Right cardiac atrium (tissue), 5 donors: ENCODE measurements around the gene AMOTL1. TPM values are rescaled to one million over a fixed set of nuclear protein-coding genes. Genes with fewer than 3 reads are reported as not detected.

Experiments used
- ATAC-seq, 2 donors: fragments of 200-7000 bp; cut with Tn5 transposase; one replicate each; pipeline versions ENCODE4 v1.8.0 to v1.9.1; 2020; ENCODE audit warnings: moderate library complexity in 2 of 2, mild to moderate bottlenecking in 1 of 2
- DNase-seq, 3 donors: peaks; one replicate each; pipeline ENCODE4 v3.0.0-alpha.2; 2020
- H3K27ac ChIP-seq: one replicate; pipeline ENCODE4 v1.5.1; 2013; ENCODE audit warnings: mild to moderate bottlenecking, low read length, control low read depth, moderate library complexity
- H3K27me3 ChIP-seq: one replicate; pipeline ENCODE4 v1.6.1; 2013; ENCODE audit not compliant: control insufficient read depth, insufficient read depth
- H3K4me1 ChIP-seq: one replicate; pipeline ENCODE4 v1.6.1; 2013; ENCODE audit warnings: low read length; ENCODE audit not compliant: control insufficient read depth, insufficient read depth
- H3K4me3 ChIP-seq: one replicate; pipeline ENCODE4 v1.5.1; 2013; ENCODE audit warnings: low read length, control low read depth
- H3K9me3 ChIP-seq: one replicate; pipeline ENCODE4 v1.6.1; 2013; ENCODE audit warnings: low read length; ENCODE audit not compliant: control insufficient read depth
- WGBS: extraction: QIAGEN DNeasy Blood & Tissue Kit; methylation state at CpG from one replicate; pipeline ENCODE4 v1.1.7; 2013; 5-methylcytosine and 5-hydroxymethylcytosine counted together
- intact Hi-C, 4 donors: fragments of 100-400 bp; cut with DNase I; formaldehyde crosslinking; loops; one replicate each; pipeline versions ENCODE4 v1.11.0 to v1.14.0; 2022 to 2023
- polyA plus RNA-seq: library from polyadenylated mRNA; stranded (reverse); fragments of 200-250 nt; gene quantifications from one replicate; pipeline ENCODE4 v1.2.3, GENCODE V29; 2013
- total RNA-seq, 4 donors: library from RNA; stranded (reverse); fragmentation: NEBNext Ultra II Directional; extraction: Animal tissue kit (Norgen Biotek cat#: 25700); gene quantifications; one replicate each; pipeline ENCODE4 v1.2.1, GENCODE V29; 2021
- donor health status: healthy with polysubstance abuse.
- donor health status: DM: no; HTN: yes; CAD: no.
- donor health status: DM: no; HTN: no; CAD: no.
- donor health status: DM: no; HTN: yes; CAD: no; lungs with severe emphysema.
- donor health status: DM: yes; HTN: yes; CAD: no.

AMOTL1 gene
- total and polyA plus RNA-seq, 5 donors = 15.2 to 84.1 (median 54.5) TPM

DNA sequence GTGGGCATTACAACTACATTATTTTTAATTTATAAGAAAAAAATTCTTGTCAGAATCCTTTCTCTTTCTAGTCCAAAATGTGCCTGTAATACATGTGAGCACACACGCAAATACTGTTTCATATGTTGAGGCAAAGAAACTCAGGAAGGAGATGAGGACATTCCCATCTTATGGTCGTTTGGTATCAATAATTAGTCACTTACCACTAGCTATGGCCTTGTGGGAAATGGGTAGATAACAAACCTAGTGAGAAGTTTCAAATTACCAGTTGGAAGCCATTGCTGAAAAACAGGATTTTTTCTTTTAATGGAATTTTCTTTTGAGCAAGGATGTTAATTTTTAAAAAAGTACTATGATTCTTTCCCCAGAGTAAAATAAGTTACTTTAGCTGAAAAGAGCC, 25.7 kb downstream of the AMOTL1 start:
- DNase-seq (no peak), ATAC-seq (no peak)
- WGBS = 40% methylated on average over 2 of the region's 2 CpGs
- Histone ChIP-seq H3K4me3 (no peak overlapping the region), H3K9me3 (no peaks in the 10 kb centered on the region), H3K4me1 (peaks cover 30% of the 10 kb centered on the region), H3K27me3 (no peaks in the 10 kb centered on the region), H3K27ac (peak overlapping the region; percentile 94)
- intact Hi-C loops = loop anchor here in 2 of 4 donors (5.0 to 10.0 kb wide), 2 partner anchors 43 to 61 kb away; no protein-coding TSS in a partner anchor

DNA sequence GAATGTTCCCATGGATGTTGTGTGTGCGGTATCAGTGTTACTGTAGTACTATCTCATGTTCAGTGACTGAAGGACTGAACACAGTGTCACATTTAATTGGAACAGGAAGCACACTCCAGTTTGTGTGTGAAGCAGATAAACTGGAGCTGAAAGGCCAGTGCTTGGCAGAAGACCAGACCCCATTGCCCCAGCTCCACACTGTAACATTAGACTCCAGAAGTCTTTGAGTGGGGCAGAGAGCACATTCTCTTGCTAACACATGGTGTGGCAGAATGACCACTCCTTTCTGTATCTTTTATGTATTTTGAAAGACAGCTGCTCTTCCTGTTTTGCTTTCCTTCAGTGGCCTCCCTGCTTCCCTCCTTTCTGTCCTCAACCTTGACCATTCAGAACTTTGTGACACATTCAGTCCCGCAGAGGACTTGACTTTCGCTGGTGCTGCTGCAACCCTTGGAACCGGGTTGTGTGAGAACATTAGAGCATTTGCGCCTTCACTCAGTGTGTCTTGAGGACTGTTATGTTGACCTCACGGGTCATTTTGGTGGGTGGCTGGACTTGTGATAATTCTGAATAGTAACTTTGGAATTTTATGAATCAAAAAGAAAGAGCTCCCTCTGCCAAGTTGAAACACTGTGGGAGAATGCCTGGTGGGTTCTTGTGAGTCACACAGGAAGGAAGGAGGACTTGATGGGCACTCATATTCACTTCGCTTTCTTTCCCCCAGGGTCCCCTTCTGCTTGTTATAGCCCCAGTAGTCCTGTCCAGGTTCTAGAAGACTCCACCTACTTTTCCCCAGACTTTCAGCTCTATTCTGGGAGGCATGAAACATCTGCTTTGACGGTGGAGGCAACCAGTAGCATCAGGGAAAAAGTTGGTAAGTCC, 26.4 kb downstream of the AMOTL1 start:
- intact Hi-C loops = loop anchor here in 2 of 4 donors (5.0 to 10.0 kb wide), 2 partner anchors 43 to 60 kb away; no protein-coding TSS in a partner anchor
- ATAC-seq (peak; percentile 88 to 93), DNase-seq (peak; percentile 81 to 89 (median 83))
- Histone ChIP-seq H3K9me3 (no peaks in the 10 kb centered on the region), H3K27ac (peak overlapping the region; percentile 94), H3K4me1 (peaks cover 24% of the 10 kb centered on the region), H3K27me3 (no peaks in the 10 kb centered on the region), H3K4me3 (no peak overlapping the region)
- 21% methylated on average over 8 of the region's 8 CpGs for WGBS

DNA sequence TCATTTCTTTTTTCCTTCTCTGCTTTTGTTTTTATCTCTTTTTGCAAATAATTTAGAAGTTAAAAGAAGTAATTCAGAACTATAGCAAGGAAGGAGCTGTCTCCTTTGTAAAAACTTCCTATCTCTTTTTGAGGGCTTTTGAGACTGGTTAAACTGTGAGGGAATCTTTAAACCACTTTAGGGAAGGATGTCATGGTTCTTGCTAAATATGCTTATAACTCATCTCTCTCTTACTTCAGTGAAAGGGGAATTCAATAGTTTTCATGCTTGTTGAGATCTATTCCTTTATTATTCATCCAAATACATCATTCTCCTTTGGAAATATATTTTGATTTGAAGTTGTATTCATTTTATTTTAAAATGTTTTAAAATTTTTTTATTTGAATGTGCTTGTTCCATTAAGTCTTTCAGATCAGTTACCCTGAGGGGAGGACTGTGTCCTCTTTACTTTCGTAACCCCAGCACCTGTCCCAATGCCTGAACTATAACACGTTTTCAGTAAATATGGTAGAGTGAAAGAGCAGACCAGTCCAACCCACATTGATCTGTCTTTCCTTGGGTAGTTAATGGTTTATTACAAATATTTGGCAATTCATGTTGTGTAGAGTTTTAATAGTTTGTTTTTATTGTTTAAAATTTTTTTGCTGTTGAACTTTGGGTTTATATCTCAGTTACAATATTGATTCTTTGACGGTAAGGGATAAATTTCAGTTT, 27.5 kb downstream of the AMOTL1 start:
- peaks cover 22% of the 10 kb centered on the region for H3K4me1 ChIP-seq
- DNase-seq = no peak
- intact Hi-C loops = loop anchor here in 1 of 4 donors (10.0 kb wide), 1 partner anchor 59 kb away; no protein-coding TSS in a partner anchor
- 89% methylated on average over 3 of the region's 3 CpGs for WGBS
- ATAC-seq = no peak
- H3K27ac ChIP-seq = no peak overlapping the region
- H3K4me3 ChIP-seq = no peak overlapping the region
- H3K9me3 ChIP-seq = no peaks in the 10 kb centered on the region
- H3K27me3 ChIP-seq = no peaks in the 10 kb centered on the region

GRCh38 chr11:94796190-94796580, 28.0 kb downstream of the AMOTL1 start:
- no peak for ATAC-seq
- H3K27me3 ChIP-seq = no peaks in the 10 kb centered on the region
- no peak overlapping the region for H3K4me3 ChIP-seq
- 69% methylated on average over 2 of the region's 2 CpGs for WGBS
- peak overlapping the region; percentile 43 for H3K27ac ChIP-seq
- peaks cover 24% of the 10 kb centered on the region for H3K4me1 ChIP-seq
- no peak for DNase-seq
- no peaks in the 10 kb centered on the region for H3K9me3 ChIP-seq
- intact Hi-C loops = loop anchor here in 1 of 4 donors (10.0 kb wide), 1 partner anchor 59 kb away; no protein-coding TSS in a partner anchor

DNA sequence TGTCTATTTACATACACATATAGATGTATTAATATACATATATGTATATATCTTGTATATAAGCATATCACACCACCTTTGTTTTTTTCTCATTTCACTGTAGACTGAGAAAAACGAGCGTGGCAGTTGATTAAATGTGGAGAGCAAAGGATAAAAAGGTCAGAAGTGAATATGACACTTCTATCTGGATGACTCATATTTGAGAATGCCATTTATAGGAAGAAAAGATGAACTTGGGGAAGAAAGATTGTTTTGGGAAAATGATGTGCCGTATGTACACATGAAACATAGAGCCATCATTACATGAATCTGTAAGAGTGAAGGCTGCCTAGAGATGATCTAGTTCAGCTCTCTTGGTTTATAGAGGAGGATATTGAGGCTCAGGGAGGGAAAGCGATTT, 28.7 kb downstream of the AMOTL1 start:
- Histone ChIP-seq H3K27ac (no peak overlapping the region), H3K4me1 (peaks cover 28% of the 10 kb centered on the region), H3K4me3 (no peak overlapping the region), H3K9me3 (no peaks in the 10 kb centered on the region), H3K27me3 (no peaks in the 10 kb centered on the region)
- WGBS = 64% methylated on average over 4 of the region's 4 CpGs
- DNase-seq (no peak), ATAC-seq (no peak)
- intact Hi-C loops = loop anchor here in 1 of 4 donors (10.0 kb wide), 1 partner anchor 58 kb away; no protein-coding TSS in a partner anchor

DNA sequence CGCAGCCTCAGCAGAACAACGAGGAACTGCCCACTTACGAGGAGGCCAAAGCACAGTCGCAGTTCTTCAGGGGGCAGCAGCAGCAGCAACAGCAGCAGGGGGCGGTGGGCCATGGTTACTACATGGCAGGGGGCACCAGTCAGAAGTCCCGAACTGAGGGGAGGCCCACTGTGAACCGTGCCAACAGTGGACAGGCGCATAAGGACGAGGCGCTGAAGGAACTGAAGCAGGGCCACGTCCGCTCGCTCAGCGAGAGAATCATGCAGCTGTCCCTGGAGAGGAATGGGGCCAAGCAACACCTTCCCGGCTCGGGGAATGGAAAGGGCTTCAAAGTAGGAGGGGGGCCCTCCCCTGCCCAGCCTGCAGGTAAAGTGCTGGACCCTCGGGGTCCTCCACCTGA, 31.6 kb downstream of the AMOTL1 start:
- 85% methylated on average over 17 of the region's 17 CpGs for WGBS
- peaks cover 26% of the 10 kb centered on the region for H3K4me1 ChIP-seq
- H3K4me3 ChIP-seq = no peak overlapping the region
- intact Hi-C loops = loop anchor here in 1 of 4 donors (10.0 kb wide), 1 partner anchor 55 kb away; no protein-coding TSS in a partner anchor
- peak overlapping the region; percentile 25 for H3K27ac ChIP-seq
- DNase-seq (peak in 1 of 3 donors; percentile 47), ATAC-seq (no peak)
- H3K9me3 ChIP-seq = no peaks in the 10 kb centered on the region
- no peaks in the 10 kb centered on the region for H3K27me3 ChIP-seq

DNA sequence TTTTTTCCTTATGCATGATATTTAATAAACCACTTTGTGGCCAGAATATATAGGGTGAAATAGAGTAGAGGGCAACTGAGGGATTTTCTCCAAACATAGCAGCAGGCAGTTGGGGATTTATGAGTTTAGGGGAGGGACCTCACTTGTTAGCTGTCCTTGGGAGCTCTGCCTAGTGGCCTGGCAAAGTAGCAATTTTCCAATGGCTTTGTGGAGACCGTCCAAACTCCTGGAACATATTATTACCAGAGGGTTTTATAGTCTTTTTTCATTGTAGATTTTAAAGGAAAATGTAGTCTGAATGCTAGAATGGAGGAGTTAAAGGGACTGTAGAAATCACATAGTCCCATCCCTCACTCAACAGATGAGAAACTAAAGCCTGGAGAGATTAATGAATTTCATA, 32.3 kb downstream of the AMOTL1 start:
- Histone ChIP-seq H3K27me3 (no peaks in the 10 kb centered on the region), H3K9me3 (no peaks in the 10 kb centered on the region), H3K4me3 (no peak overlapping the region), H3K4me1 (peaks cover 26% of the 10 kb centered on the region), H3K27ac (peak overlapping the region; percentile 85)
- DNase-seq = peak; percentile 61 to 79 (median 74)
- 26% methylated on average over 1 of the region's 1 CpG for WGBS
- peak; percentile 42 to 73 for ATAC-seq
- intact Hi-C loops = no loop called here

DNA sequence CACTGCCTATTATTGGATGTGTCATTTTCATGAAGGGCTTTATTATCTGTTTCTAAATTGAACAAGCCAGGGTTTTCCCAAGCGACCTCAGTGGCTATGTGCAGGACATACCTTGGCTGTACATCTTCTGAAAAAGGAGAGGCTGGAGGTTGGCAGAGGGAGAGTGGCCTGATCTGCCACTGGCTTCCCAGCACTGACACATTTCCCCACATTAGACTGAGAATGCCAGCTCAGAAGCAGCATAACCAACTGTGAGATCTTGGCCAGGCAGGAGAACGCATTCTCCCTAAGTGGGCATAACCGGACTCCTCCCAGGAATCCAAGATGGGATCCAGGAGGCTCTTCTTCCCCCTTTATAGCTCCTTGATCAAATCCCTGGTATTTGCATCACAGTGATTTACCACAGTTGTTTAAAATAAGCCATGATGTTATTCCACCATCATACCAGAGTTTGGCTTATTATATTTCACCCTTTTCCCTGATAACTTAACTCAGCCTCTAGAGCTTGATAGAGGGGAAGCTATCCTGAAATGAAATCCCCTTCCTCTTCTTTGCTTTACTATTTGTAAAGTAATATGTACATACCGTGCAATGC, 33.8 kb downstream of the AMOTL1 start:
- no peaks in the 10 kb centered on the region for H3K27me3 ChIP-seq
- peak overlapping the region; percentile 85 for H3K27ac ChIP-seq
- WGBS = 74% methylated on average over 4 of the region's 4 CpGs
- DNase-seq (peak in 1 of 3 donors; percentile 30), ATAC-seq (peak; percentile 68 to 73)
- no peaks in the 10 kb centered on the region for H3K9me3 ChIP-seq
- peaks cover 25% of the 10 kb centered on the region for H3K4me1 ChIP-seq
- no peak overlapping the region for H3K4me3 ChIP-seq
- intact Hi-C loops = no loop called here

DNA sequence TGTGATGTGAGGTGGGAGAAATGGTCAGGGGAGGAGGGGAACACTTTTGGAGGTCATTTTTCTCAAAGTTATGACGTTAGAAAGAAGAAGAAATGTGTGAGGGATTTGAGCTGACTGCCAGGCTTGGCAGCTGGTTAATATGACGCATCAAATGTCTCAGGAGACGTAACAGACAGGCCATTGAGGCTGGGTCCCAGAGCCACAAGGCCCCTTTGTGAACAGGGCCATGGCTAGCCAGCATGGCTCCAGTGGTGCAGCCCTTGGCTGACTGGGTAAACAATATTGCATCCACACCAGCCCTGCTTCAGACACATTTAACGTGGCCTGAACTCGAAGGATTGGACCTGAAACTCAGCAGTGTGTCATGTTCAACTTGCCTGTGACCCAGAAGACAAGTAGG, 34.3 kb downstream of the AMOTL1 start:
- no peaks in the 10 kb centered on the region for H3K27me3 ChIP-seq
- ATAC-seq = peak; percentile 55 to 80
- no peak overlapping the region for H3K4me3 ChIP-seq
- WGBS = 63% methylated on average over 5 of the region's 5 CpGs
- DNase-seq = peak; percentile 70 to 77 (median 74)
- peak overlapping the region; percentile 60 for H3K27ac ChIP-seq
- no peaks in the 10 kb centered on the region for H3K9me3 ChIP-seq
- peaks cover 25% of the 10 kb centered on the region for H3K4me1 ChIP-seq
- intact Hi-C loops = no loop called here

DNA sequence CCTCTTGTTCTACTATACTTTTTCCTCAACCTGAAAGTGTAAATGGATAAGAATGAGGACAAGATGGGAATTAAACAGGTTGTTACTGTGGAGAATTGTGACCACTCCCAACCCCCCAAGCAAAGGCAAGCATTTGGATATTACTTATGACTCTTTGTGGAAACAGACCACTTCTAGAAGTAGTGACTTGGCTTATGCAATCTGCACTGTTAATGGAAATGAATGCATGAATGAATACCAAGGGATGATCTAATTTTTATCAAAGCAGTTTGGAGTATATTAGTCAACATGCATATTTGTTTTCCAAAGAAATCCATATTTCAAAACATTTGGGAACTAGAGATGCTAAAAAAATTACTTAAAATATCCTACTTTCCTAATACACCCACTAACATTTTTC, 35.3 kb downstream of the AMOTL1 start:
- no peak for DNase-seq
- ATAC-seq = no peak
- no peaks in the 10 kb centered on the region for H3K9me3 ChIP-seq
- no peaks in the 10 kb centered on the region for H3K27me3 ChIP-seq
- peak overlapping the region; percentile 80 for H3K27ac ChIP-seq
- no peak overlapping the region for H3K4me3 ChIP-seq
- peaks cover 21% of the 10 kb centered on the region for H3K4me1 ChIP-seq
- intact Hi-C loops = no loop called here
